ENCODE data around the gene PAH.

DNA sequence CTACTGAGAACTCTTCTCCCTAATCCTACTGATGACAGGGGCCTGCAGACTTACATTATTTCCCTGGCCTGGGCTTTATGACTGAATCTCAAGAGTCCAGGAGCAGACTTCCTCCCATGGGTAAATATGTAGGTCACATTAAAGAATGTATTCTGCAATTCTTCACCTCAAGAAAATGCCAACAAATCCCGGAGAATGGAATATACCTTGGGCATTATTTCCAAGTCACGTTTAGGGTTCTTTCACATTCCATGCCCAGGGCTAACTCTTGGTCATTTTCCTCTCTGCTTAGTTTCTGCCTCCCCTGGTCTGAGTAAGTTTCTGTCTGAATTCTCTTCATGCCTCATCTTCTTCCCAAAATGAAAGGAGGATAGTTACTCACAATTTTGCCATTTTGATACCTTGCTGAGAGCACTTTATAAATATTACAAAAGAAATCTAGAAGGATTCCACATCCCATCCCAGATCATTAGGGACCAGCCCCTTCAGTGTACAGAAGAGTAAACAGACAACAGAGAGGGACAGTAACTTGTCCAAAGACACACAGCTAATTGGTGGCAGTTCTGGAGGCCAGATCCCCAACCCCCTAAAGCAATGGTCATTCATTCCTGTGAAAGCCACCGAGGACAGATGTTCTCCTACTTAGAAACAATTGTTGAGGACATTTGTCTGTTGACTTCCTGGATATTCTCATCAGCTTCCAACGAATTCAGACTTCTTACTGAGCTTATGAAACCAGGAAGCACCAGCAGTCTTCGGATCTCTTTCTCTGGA, 605 bp downstream of the PAH start:
- TF ChIP-seq, protein P1, sequence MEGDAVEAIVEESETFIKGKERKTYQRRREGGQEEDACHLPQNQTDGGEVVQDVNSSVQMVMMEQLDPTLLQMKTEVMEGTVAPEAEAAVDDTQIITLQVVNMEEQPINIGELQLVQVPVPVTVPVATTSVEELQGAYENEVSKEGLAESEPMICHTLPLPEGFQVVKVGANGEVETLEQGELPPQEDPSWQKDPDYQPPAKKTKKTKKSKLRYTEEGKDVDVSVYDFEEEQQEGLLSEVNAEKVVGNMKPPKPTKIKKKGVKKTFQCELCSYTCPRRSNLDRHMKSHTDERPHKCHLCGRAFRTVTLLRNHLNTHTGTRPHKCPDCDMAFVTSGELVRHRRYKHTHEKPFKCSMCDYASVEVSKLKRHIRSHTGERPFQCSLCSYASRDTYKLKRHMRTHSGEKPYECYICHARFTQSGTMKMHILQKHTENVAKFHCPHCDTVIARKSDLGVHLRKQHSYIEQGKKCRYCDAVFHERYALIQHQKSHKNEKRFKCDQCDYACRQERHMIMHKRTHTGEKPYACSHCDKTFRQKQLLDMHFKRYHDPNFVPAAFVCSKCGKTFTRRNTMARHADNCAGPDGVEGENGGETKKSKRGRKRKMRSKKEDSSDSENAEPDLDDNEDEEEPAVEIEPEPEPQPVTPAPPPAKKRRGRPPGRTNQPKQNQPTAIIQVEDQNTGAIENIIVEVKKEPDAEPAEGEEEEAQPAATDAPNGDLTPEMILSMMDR (conservative IDR thresholded peaks at IDR 0.05; ENCODE audit: low read depth, low read length), result no peak
- TF ChIP-seq EZH2 (IDR thresholded peaks at IDR 0.05; ENCODE audit: borderline replicate concordance, low read depth, low read length, poor library complexity, severe bottlenecking), result no peak
